Posterior cingulate gyrus (tissue), 11 donors: Measurements from ENCODE around the gene KRT26.
"Not testable (repeated sequence)": the region's sequence is repeated elsewhere in the genome, so short reads cannot be mapped to it uniquely, and the experiment has no call there.

ENCODE experiments used
- DNase-seq, 10 donors: peaks; one replicate each; pipeline versions ENCODE4 v3.0.0 to v3.0.0-alpha.2; 2020 to 2021; ENCODE audit warnings: mixed read lengths in 3 of 10
- intact Hi-C: fragments of 100-400 bp; cut with DNase I; formaldehyde crosslinking; loops from one replicate; pipeline ENCODE4 v1.15.1; 2023

The KRT26 gene, protein sequence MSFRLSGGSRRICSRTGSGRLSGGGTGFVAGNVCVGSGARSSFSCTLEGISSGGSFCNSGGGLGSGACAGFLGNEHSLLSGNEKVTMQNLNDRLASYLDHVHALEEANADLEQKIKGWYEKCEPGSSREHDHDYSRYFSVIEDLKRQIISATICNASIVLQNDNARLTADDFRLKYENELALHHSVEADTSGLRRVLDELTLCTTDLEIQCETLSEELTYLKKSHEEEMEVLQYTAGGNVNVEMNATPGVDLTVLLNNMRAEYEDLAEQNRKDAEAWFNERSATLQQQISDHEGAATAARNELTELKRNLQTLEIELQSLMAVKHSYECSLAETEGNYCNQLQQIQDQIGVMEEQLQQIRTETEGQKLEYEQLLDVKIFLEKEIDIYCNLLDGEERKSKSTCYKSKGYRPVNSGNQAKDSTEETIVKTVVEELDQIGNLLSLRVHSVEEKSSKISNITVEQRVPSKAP

GRCh38 chr17:40772101-40772500 is at the start of gene KRT26:
Gene KRT26 (minus strand): TSS chr17:40772201. CDS start chr17:40772113, 88 bp downstream.
- DNase-seq, result no peak
- intact Hi-C loops, result no loop called here

GRCh38 chr17:40821536-40821935 is 49.5 kb upstream of the KRT26 start:
- no peak for DNase-seq
- intact Hi-C loops, result no loop called here

- no peak for DNase-seq
- intact Hi-C loops, result no loop called here
Observed at GRCh38 chr17:40820228-40820838, 48.3 kb upstream of the KRT26 start.

DNA sequence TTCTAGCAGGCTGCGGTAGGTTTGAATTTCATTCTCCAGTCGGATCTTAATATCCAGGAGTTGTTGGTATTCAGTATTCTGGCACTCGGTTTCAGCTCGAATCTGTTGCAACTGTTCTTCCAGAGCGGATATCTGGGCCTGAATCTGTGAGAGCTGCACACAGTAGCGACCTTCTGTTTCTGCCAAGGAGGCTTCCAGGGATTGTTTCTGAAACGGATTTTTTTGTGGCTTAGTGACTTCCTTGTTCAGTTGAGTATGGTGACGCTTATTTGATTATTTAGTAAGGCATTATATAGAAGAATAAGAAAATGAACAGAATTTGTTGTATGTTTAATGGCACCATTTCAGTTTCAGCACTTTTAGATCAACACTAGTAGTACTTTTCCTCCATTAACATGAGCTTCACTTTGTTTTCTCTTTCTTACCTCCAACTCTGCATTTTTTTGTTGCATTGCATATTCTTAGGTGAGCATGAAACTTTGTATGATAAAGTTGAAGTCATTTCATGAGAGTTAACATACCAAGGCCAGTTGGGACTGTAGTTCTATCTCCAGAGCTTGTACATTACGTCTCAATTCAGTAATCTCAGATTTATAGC is 47.6 kb upstream of the KRT26 start:
- no peak for DNase-seq

GRCh38 chr17:40818733-40819527 is 46.9 kb upstream of the KRT26 start:
- DNase-seq, result peak; percentile 68 to 97 (median 77)
- intact Hi-C loops, result no loop called here

More for the DNA sequence above, 47.6 kb upstream of the KRT26 start:
- intact Hi-C loops, result no loop called here

DNA sequence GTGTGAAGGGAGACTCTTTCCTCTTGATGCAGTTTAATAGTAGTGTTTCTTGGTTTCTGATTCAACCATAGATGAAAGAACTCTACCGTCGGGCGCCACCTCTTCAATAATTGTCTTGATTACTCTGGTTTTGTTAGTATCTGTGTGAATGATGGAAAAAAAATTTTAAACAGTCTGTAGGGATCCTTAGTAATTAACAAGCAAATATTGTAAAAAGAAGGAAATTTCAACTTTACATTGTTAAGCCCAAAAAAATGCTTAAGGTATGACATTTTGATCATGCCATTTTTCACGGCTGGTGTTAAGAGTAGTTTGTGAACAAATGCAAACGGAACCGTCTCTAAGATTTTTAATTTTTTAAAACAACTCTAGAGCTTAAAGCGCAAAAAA is 46.3 kb upstream of the KRT26 start:
- DNase-seq, result no peak
- intact Hi-C loops, result no loop called here

GRCh38 chr17:40817103-40817682 is 45.2 kb upstream of the KRT26 start:
- intact Hi-C loops, result no loop called here
- DNase-seq, result no peak

GRCh38 chr17:40816569-40816968 is 44.6 kb upstream of the KRT26 start:
- DNase-seq, result no peak
- intact Hi-C loops, result no loop called here

DNA sequence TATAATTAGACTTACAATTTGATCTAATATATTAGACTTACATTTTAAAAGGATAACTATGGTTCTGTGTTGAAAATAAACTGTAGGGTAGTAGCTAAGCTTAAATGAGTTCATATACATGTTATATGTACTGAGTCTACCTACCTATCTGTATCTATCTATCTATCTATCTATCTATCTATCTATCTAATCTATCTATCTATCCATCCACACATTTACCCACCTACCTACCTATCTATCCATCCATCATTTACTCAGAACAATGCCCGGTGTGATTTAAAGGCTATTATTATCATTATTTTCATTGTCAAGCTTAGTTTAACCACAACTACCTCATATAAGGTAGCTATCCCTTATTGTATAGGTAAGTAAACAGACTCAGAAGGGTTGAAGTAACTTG is 43.4 kb upstream of the KRT26 start:
- intact Hi-C loops, result no loop called here
- DNase-seq, result no peak

DNA sequence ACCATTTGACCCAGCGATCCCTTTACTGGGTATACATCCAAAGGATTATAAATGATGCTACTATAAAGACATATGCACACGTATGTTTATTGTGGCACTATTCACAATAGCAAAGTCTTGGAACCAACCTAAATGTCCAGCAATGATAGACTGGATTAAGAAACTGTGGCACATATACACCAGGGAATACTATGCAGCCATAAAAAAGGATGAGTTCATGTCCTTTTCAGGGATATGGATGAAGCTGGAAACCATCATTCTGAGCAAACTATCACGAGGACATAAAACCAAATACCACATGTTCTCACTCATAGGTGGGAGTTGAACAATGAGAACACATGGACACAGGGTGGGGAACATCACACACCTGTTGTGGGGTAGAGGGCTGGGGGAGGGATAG is 42.7 kb upstream of the KRT26 start:
- intact Hi-C loops, result not testable (repeated sequence)

DNA sequence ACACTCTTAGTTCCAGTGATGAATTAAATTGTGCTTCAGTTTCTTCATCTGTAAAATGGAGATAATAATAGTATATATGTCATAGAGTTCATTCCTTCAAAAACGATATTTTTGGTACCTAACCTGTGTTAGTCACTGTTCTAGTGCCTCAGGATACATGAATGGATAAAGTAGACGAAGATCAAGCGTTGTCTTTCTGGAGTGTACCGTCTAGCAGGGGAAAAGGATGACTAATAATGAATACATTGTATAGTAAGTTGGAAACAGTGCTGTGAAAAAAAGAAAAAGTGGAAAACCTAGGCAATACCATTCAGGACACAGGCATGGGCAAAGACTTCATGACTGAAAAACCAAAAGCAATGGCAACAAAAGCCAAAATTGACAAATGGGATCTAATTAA is 41.8 kb upstream of the KRT26 start:
- DNase-seq, result no peak

More for the DNA sequence above, 42.7 kb upstream of the KRT26 start:
- DNase-seq, result not testable (repeated sequence)

DNA sequence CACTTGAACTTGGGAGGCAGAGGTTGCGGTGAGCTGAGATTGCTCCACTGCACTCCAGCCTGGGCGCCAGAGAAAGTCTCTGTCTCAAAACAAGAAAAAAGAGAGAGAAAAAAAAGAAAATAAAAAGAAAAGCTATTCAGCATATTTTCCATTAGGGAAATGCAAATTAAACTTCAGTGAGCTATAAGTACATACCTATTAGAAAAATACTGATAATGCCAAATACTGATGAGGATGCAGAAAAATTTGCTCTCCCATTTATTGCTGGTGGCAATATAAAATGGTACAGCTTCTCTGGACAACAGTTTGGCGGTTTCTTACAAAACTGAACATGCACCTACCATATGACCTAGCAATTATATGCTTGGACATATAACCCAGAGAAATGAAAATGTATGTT is 40.6 kb upstream of the KRT26 start:
- intact Hi-C loops, result no loop called here
- no peak for DNase-seq

More for the DNA sequence above, 41.8 kb upstream of the KRT26 start:
- intact Hi-C loops, result no loop called here

- intact Hi-C loops, result no loop called here
- DNase-seq, result no peak
Observed at GRCh38 chr17:40810494-40810893, 38.5 kb upstream of the KRT26 start.

- DNase-seq, result no peak
- intact Hi-C loops, result no loop called here
Observed at GRCh38 chr17:40809721-40810421, 37.9 kb upstream of the KRT26 start.

- DNase-seq, result no peak
- intact Hi-C loops, result no loop called here
Observed at GRCh38 chr17:40806131-40806530, 34.1 kb upstream of the KRT26 start.

DNA sequence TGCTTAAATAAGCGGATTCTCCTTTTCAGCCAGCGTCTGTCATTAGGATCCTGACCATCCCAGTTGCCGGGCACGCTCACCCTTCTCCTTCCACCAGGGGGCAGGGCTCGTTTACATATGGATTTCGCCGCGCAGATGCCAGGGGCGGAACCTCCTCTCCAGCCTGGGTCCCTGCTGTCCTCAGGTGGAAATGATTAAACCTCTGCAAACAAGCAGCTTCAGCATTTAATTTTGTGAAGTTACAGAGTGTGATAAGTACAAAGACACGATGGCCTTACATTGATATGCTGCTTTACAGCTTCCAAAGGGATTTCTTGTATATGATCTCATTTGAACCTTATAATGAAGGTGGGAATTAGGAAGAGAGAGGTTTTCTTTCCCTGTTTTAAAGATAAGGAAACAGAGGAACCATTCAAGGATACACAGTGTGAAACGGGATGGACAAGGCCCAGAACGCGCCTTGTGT is 31.6 kb upstream of the KRT26 start:
- peak; percentile 25 to 94 (median 66) for DNase-seq
- intact Hi-C loops, result loop anchor here (5.0 kb wide), 1 partner anchor 864 kb away; no protein-coding TSS in a partner anchor

DNA sequence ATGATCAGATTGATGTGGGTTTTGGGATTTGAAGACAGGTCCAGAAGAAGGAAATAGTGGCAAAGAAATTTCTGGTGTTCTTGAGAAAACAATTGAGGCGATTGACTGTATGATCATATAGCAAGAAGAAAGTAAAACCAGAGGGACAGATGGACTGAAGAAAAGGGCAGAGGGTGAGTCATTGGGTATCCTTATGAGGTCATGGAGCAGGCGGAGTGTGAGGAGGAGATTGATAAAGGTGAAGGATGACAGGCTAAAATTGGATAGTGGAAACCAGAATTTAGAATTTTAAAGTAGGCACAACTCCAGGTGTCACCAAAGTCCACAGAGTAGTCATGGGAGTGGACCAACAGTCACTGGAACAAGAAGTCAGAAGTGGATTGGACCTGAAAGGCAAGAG is 29.2 kb upstream of the KRT26 start:
- DNase-seq, result no peak
- intact Hi-C loops, result loop anchor here (5.0 kb wide), 1 partner anchor 866 kb away; no protein-coding TSS in a partner anchor

- DNase-seq, result no peak
- intact Hi-C loops, result loop anchor here (5.0 kb wide), 1 partner anchor 867 kb away; no protein-coding TSS in a partner anchor
Observed at GRCh38 chr17:40800381-40800780, 28.4 kb upstream of the KRT26 start.

- intact Hi-C loops, result loop anchor here (5.0 kb wide), 1 partner anchor 867 kb away; no protein-coding TSS in a partner anchor
- DNase-seq, result no peak
Observed at GRCh38 chr17:40799859-40800258, 27.9 kb upstream of the KRT26 start, which contains the start of gene KRT28. Gene KRT28 (minus strand): TSS chr17:40799959. CDS start chr17:40799893, 66 bp downstream.
